MCF 10A (cell line): Measurements from ENCODE around the gene DBNL. TPM values are rescaled to one million over a fixed set of nuclear protein-coding genes. Genes with fewer than 3 reads are reported as not detected.

Experiments used
- BruUV-seq: library from RNA; stranded (reverse); fragments of 400-500 nt; replicated peaks from 2 replicates; lab custom pipeline; 2021; lab: Mats Ljungman, UMichigan
- CTCF ChIA-PET: fragments of 300-600 bp; sonication (Branson Sonifier 250); formaldehyde crosslinking; extraction: SDS; loops from one replicate; lab custom pipeline; 2021; ENCODE audit warnings: antibody characterized with exemption, inconsistent platforms; lab: Yijun Ruan, JAX
- POLR2A ChIA-PET: fragments of 300-600, 350-650 bp; sonication (Branson Sonifier 250); formaldehyde crosslinking; extraction: SDS; loops from one replicate; lab custom pipeline; 2020; ENCODE audit warnings: antibody characterized with exemption, inconsistent platforms; lab: Yijun Ruan, JAX
- DNase-seq: peaks from one replicate; pipeline ENCODE4 v3.0.0-alpha.2; 2018; ENCODE audit not compliant: unreplicated experiment
- H3K27ac Mint-ChIP-seq: one replicate; pipeline ENCODE4 v1.8.0; 2022; ENCODE audit warnings: mild to moderate bottlenecking, low read depth, mixed read lengths; ENCODE audit not compliant: unreplicated experiment
- H3K27me3 Mint-ChIP-seq: one replicate; pipeline ENCODE4 v1.8.0; 2022; ENCODE audit warnings: mixed read lengths; ENCODE audit not compliant: insufficient read depth, unreplicated experiment
- H3K36me3 Mint-ChIP-seq: one replicate; pipeline ENCODE4 v1.8.0; 2022; ENCODE audit warnings: mild to moderate bottlenecking, moderate library complexity, mixed read lengths; ENCODE audit not compliant: insufficient read depth, unreplicated experiment
- H3K4me1 Mint-ChIP-seq: one replicate; pipeline ENCODE4 v1.8.0; 2022; ENCODE audit warnings: mixed read lengths; ENCODE audit not compliant: insufficient read depth, unreplicated experiment
- H3K4me3 Mint-ChIP-seq: one replicate; pipeline ENCODE4 v1.8.0; 2022; ENCODE audit warnings: mild to moderate bottlenecking, moderate library complexity, mixed read lengths; ENCODE audit not compliant: unreplicated experiment
- H3K9me3 Mint-ChIP-seq: one replicate; pipeline ENCODE4 v1.8.0; 2022; ENCODE audit warnings: mixed read lengths; ENCODE audit not compliant: unreplicated experiment
- CTCF ChIP-seq: fragments of 200-600 bp; IDR thresholded peaks from one replicate; pipeline ENCODE4 v1.8.0; 2022; ENCODE audit warnings: antibody characterized with exemption, mild to moderate bottlenecking; ENCODE audit not compliant: unreplicated experiment
- intact Hi-C: fragments of 100-400 bp; cut with micrococcal nuclease; formaldehyde crosslinking; loops from 2 replicates; pipeline ENCODE4 v1.14.1; 2022
- total RNA-seq: library from RNA; stranded (reverse); gene quantifications from 2 replicates; pipeline ENCODE4 v1.2.3, GENCODE V29; 2022

Gene DBNL
- total RNA-seq, 1 experiment from 2014 or later, result 49.7 TPM

DNA sequence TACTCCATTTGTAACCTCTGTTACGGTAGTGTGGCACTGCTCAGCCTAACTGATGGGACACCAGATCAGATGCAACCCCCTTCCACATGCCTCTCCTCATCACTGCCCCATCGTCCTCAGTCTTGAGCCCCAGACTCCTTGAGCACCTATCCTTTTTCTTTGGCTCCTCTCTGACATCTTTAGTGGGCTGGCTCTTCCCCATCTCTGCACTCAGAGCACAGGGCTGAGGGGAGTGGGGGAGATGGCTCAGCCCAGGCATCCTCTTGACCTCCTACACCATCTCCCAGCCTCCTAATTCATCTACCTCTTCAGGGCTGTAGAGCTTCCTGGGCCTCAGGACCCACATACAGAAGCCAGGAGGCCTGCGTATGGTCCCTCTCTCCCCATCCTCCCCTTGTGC is 39.3 kb downstream of the DBNL start:
- no TSS peak for BruUV-seq
- peaks cover 1% of the 10 kb centered on the region for H3K36me3 Mint-ChIP-seq
- intact Hi-C loops, result loop anchor here (5.0 kb wide), 1 partner anchor 39 kb away; the partner anchor contains the start of gene POLD2
- H3K4me1 Mint-ChIP-seq, result peaks cover 14% of the 10 kb centered on the region
- H3K9me3 Mint-ChIP-seq, result no peaks in the 10 kb centered on the region
- ChIA-PET POLR2A (interaction anchor here (1.5 kb wide), 1 partner anchor 39 kb away, joined by 3 read pairs; no protein-coding TSS in a partner anchor), CTCF (interaction anchor here (0.6 kb wide), 1 partner anchor 39 kb away, joined by 6 read pairs; the partner anchor contains the start of gene DBNL)
- H3K27me3 Mint-ChIP-seq, result no peaks in the 10 kb centered on the region
- peak overlapping the region; percentile 87 for H3K4me3 Mint-ChIP-seq
- H3K27ac Mint-ChIP-seq, result peak overlapping the region; percentile 27
- no peak for DNase-seq
- TF ChIP-seq CTCF, result no peak

DNA sequence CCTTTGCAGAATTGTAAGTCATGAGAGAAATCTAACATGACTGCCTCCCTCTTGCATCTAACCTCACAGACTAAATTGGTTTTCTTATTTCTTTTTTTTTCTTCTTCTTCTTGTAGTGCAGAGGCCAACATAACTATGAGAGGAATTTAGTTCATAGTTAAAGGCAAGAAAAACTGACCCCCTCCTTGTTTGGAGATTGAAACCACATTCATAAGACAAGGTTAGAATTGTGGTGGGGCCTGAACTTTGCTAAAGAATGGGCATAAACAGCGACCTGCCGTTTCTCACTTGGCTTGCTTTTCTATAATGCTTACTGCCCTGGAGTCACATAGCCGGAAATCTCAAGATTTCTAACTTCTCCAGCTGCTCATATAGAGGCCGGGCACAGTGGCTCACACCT is 40.2 kb downstream of the DBNL start:
- Mint-ChIP-seq H3K27me3 (no peaks in the 10 kb centered on the region), H3K36me3 (no peaks in the 10 kb centered on the region), H3K27ac (no peak overlapping the region), H3K4me1 (peaks cover 16% of the 10 kb centered on the region), H3K9me3 (no peaks in the 10 kb centered on the region), H3K4me3 (no peak overlapping the region)
- intact Hi-C loops, result loop anchor here (5.0 kb wide), 1 partner anchor 38 kb away; the partner anchor contains the start of gene POLD2
- POLR2A ChIA-PET, result interaction anchor here (1.5 kb wide), 1 partner anchor 38 kb away, joined by 3 read pairs; no protein-coding TSS in a partner anchor
- no TSS peak for BruUV-seq
- no peak for TF ChIP-seq CTCF
- CTCF ChIA-PET, result interaction anchor here (0.7 kb wide), 1 partner anchor 1347 kb away, joined by 3 read pairs; no protein-coding TSS in a partner anchor
- no peak for DNase-seq

DNA sequence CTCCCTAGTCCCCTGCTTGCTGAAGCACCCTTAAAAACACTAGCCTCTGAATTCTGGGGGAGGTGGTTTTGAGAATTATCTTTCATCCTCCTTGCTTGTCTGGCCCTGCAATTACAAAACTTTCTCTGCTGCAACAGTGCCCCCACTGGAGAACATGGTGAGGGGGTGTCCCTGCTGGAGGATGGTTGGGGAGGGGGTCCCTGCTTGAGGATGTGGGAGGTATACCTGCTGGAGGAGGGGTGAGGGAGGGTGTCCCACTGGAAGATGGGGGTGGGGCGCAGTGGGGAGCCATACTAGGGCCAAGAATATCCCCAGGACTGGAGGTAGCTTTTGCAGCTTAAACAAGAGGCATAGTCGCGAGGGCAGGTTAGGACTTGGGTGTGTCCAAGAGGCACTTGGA is 41.0 kb downstream of the DBNL start:
- no TSS peak for BruUV-seq
- CTCF ChIA-PET, result no interaction called here
- DNase-seq, result no peak
- H3K4me3 Mint-ChIP-seq, result no peak overlapping the region
- H3K27ac Mint-ChIP-seq, result no peak overlapping the region
- no peaks in the 10 kb centered on the region for H3K36me3 Mint-ChIP-seq
- no peak for TF ChIP-seq CTCF
- peaks cover 16% of the 10 kb centered on the region for H3K4me1 Mint-ChIP-seq
- H3K9me3 Mint-ChIP-seq, result no peaks in the 10 kb centered on the region
- H3K27me3 Mint-ChIP-seq, result no peaks in the 10 kb centered on the region
- POLR2A ChIA-PET, result interaction anchor here (0.7 kb wide), 1 partner anchor 16 kb away, joined by 3 read pairs; no protein-coding TSS in a partner anchor
- intact Hi-C loops, result no loop called here

DNA sequence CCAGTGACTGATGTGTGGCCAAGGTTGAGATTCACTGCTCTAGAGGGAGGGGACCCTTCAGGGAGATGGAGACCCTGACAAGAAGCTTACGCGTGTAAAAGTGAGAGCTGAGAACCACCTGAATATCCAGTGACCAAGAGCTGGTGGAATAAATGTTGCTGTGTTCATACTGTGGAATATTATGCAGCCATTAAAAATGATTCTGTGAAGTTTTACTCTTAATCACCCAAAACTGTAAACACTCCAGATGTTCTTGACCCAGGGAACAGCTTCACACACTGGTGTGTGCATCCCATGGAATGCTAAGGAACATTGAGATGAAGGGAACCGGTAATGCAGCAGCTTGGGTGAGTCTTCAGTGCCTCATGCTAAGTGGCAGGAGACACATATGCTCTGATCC is 42.1 kb downstream of the DBNL start:
- ChIA-PET POLR2A (interaction anchor here (1.0 kb wide), 1 partner anchor 28 kb away, joined by 4 read pairs; no protein-coding TSS in a partner anchor), CTCF (no interaction called here)
- BruUV-seq, result no TSS peak
- DNase-seq, result no peak
- no peaks in the 10 kb centered on the region for H3K36me3 Mint-ChIP-seq
- no peak overlapping the region for H3K4me3 Mint-ChIP-seq
- intact Hi-C loops, result no loop called here
- H3K27me3 Mint-ChIP-seq, result no peaks in the 10 kb centered on the region
- peak overlapping the region; percentile 40 for H3K27ac Mint-ChIP-seq
- no peaks in the 10 kb centered on the region for H3K9me3 Mint-ChIP-seq
- peaks cover 8% of the 10 kb centered on the region for H3K4me1 Mint-ChIP-seq
- TF ChIP-seq CTCF, result no peak
